Activated T-helper 1 cell treated with anti-CD3 and anti-CD28 coated beads, Interleukin-2, amount 50 U/mL, for 16 hours (primary cell): ENCODE data around the gene PROSER1.
"Not testable (repeated sequence)": the region's sequence is repeated elsewhere in the genome, so short reads cannot be mapped to it uniquely, and the experiment has no call there.

Experiments used
- DNase-seq, 2 donors: peaks; one replicate each; pipeline ENCODE4 v3.0.0-alpha.2; 2020; ENCODE audit warnings: low read depth in 1 of 2, low spot score in 1 of 2

The PROSER1 gene

GRCh38 chr13:39037880-39038568 is at the start of gene PROSER1, which contains the start of gene NHLRC3:
TSS of gene PROSER1 (minus strand) at chr13:39038089. CDS start at chr13:39037242, 847 bp downstream.
TSS of gene NHLRC3 (plus strand) at chr13:39038456. CDS start at chr13:39038640, 184 bp downstream.
- peak; percentile 51 to 56 for DNase-seq

GRCh38 chr13:39086251-39086945 is 48.5 kb upstream of the PROSER1 start:
- DNase-seq, result not testable (repeated sequence)

- DNase-seq, result no peak
Measured at GRCh38 chr13:39073983-39074382, 36.1 kb upstream of the PROSER1 start.

- no peak for DNase-seq
Measured at GRCh38 chr13:39072842-39073241, 35.0 kb upstream of the PROSER1 start.

GRCh38 chr13:39062004-39062403 is 24.1 kb upstream of the PROSER1 start:
- no peak for DNase-seq

GRCh38 chr13:39058040-39058439 is 20.2 kb upstream of the PROSER1 start:
- DNase-seq, result no peak

GRCh38 chr13:39056018-39056417 is 18.1 kb upstream of the PROSER1 start:
- no peak for DNase-seq

- no peak for DNase-seq
Measured at GRCh38 chr13:39054112-39054511, 16.2 kb upstream of the PROSER1 start.

GRCh38 chr13:39052944-39053343 is 15.1 kb upstream of the PROSER1 start:
- DNase-seq, result no peak

GRCh38 chr13:39051157-39051556 is 13.3 kb upstream of the PROSER1 start:
- DNase-seq, result no peak

GRCh38 chr13:39049274-39049673 is 11.4 kb upstream of the PROSER1 start:
- no peak for DNase-seq

GRCh38 chr13:39048806-39049205 is 10.9 kb upstream of the PROSER1 start:
- no peak for DNase-seq

GRCh38 chr13:39047560-39047959 is 9.7 kb upstream of the PROSER1 start:
- no peak for DNase-seq

GRCh38 chr13:39044536-39044935 is 6.6 kb upstream of the PROSER1 start:
- DNase-seq, result no peak

GRCh38 chr13:39040206-39040605 is 2.3 kb upstream of the PROSER1 start:
- DNase-seq, result no peak

GRCh38 chr13:39039041-39039440 is 1.2 kb upstream of the PROSER1 start:
- no peak for DNase-seq

GRCh38 chr13:39038569-39039030 is 711 bp upstream of the PROSER1 start:
- DNase-seq, result peak; percentile 20 to 37

- DNase-seq, result no peak
Measured at GRCh38 chr13:39037410-39037879, 444 bp downstream of the PROSER1 start.

GRCh38 chr13:39036212-39036611 is 1.7 kb downstream of the PROSER1 start:
- DNase-seq, result no peak

GRCh38 chr13:39035799-39036198 is 2.1 kb downstream of the PROSER1 start:
- DNase-seq, result no peak

- no peak for DNase-seq
Measured at GRCh38 chr13:39035204-39035603, 2.7 kb downstream of the PROSER1 start.

- DNase-seq, result no peak
Measured at GRCh38 chr13:39034085-39034484, 3.8 kb downstream of the PROSER1 start.
